Right lobe of liver (tissue), 4 donors: Measurements from ENCODE around the gene SNUPN.

ENCODE experiments used
- CTCF ChIP-seq, 4 donors: fragments of 200-600 bp in 3 of 4; fragments of 450-650 bp in 1 of 4; IDR thresholded peaks; one replicate each; pipeline versions ENCODE4 v1.5.1 to v1.8.0; 2016 to 2022; ENCODE audit warnings: antibody characterized with exemption in 4 of 4, mild to moderate bottlenecking in 2 of 4
- POLR2A ChIP-seq: fragments of 450-650 bp; IDR thresholded peaks from one replicate; pipeline ENCODE4 v1.6.1; 2017; ENCODE audit warnings: antibody characterized with exemption, mild to moderate bottlenecking
- donor health status: DM: no; HTN: no; CAD: no.
- donor health status: DM: no; HTN: no; CAD: no.
- donor health status: DM: no; HTN: yes; CAD: no.

GRCh38 chr15:75589071-75589470, 36.5 kb downstream of the SNUPN start:
- no peak for TF ChIP-seq CTCF (IDR thresholded peaks at IDR 0.05)
- TF ChIP-seq POLR2A, result no peak
